GM21717 (cell line): ENCODE data around the gene RXFP1.
A peak's percentile ranks its signal among the peaks of the same experiment; 100 is the strongest.

ENCODE experiments used
- ATAC-seq: cut with Tn5 transposase; IDR thresholded peaks from one replicate; pipeline ENCODE4 v1.9.1; 2021; ENCODE audit warnings: mild to moderate bottlenecking, moderate library complexity; ENCODE audit not compliant: unreplicated experiment

The RXFP1 gene

GRCh38 chr4:158521484-158522088, at the start of gene RXFP1:
RXFP1 (plus strand) TSS chr4:158521882; CDS start chr4:158521977, 95 bp downstream.
- ATAC-seq, result no peak

- ATAC-seq, result no peak
Observed at GRCh38 chr4:158481811-158482210, 39.9 kb upstream of the RXFP1 start.

DNA sequence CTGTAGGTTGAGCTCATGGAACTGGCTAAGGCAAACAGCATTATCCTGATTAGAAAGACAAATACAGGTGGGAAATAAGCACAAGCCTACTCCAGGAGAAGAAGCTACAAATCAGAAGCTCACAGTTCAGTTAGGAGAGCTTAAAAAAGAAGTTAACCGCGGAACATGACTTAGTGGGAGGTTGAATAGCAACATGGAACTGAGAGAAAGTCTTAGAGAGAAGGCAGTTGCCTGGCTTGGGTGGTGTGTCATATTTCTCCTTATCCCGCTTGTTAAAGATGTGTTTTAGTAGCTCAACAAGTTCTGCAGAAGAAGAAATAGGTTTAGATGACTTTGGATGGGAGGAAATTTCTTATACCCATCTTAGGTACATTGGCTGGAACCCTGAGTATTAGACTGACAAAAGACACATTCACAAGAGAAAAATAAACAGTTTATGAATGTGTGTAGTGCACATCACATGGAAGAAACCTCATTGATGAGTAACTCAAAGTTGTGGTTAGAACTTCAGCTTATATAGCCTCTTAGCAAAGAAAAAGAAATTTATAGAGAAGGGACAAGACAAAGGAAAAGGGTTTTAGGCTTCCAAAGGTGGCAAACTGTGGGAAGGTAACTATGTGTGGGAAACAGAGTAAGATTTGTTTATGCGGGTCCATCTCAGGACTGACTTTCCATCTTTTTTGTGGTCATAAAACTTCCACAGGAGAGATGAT, 37.4 kb upstream of the RXFP1 start:
- ATAC-seq, result no peak

DNA sequence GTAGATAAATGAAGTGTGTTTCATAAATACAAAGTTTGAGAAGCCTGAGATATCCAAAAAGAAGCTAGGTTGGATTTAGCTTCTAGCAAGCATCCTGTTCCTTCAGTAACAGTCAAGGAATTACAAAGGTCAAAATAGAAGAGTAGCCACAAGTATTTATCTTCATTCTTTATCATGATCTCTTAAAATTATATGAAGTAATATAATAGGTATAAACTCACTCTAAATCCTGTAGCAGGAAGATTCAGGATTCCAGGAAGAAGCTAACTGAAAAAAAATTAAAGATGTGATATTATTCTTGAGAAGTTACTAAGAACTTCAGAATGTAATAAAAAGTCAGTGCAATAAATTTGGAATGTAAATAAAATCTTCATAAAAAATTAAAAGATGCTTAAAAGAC, 31.1 kb upstream of the RXFP1 start:
- ATAC-seq, result no peak

DNA sequence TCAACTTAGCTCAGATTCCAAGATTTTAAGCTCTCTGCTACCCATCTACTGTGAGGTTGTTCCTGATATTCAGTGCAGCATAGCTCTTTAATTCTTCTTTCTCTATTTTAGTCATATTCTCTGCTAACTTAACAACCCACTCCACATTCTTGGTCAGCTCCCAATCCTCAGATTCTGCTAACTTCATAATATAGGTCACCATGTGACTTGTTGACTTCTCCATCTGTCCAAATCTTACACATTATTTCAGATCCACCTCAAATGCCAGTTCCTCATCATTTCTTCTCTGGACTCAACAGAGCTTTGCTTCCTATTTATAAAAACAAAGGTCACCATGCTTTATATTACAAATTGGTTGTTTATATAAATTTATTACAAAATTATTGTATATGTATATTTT, 29.3 kb upstream of the RXFP1 start:
- no peak for ATAC-seq

DNA sequence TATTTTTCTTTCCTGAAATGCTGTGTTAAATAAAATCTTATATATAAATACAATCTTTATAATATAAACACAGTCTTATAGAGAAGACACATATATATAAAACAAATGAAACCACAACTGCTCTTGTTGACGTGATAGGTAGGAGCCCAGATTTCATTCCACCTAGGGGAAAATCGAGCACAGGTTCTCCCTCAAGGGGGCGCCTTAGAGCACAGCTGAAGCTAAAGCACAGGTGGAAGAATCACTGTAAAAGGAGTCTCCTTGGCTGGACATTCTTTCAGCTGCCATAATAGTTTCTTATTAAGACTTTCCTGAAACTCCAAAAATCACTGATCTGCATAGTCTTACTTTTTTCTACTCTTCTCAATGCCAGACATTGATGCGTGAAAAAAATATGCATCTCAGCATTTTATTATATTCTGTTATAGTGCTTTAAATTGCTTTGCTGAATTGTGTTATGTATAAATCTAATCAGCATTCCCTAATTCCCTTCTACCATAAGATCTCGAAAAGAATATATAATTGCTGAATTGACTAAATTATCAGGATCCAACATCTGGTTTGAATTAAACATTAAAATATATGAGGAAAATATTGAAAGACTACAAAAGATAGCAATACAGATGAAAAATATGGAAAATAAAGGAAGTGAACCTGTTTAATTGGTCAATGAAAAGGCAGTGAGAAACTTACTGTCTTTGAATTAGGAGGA, 25.5 kb upstream of the RXFP1 start:
- ATAC-seq, result no peak

- ATAC-seq, result no peak
Observed at GRCh38 chr4:158500054-158500453, 21.6 kb upstream of the RXFP1 start.

- ATAC-seq, result no peak
Observed at GRCh38 chr4:158513256-158513655, 8.4 kb upstream of the RXFP1 start.

- no peak for ATAC-seq
Observed at GRCh38 chr4:158519226-158519625, 2.5 kb upstream of the RXFP1 start.

DNA sequence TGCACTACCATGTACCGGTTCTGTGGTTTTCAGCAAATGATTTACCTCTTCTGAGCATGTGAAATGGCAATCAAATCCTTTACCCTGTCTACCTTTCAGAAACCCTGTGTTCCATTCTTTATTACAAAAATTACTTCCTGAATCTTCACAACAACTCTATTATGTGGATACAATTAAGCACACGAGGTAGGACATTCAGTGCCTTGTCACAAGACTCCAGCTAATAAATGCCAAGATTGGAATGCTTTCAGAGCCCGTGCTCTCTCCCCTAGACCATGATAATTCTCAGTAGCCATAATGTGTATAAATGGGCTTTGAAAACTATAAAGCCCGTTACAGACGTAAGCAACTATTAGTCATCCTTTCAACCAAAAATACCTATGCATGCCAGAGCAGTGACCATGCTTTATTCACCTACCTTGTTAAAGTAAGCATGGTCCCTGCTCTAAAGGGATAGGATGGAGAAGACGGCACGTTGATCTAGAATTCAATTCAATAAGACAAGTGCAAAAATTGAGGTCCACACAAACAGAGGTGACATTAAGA, 2.4 kb downstream of the RXFP1 start:
- ATAC-seq, result no peak

DNA sequence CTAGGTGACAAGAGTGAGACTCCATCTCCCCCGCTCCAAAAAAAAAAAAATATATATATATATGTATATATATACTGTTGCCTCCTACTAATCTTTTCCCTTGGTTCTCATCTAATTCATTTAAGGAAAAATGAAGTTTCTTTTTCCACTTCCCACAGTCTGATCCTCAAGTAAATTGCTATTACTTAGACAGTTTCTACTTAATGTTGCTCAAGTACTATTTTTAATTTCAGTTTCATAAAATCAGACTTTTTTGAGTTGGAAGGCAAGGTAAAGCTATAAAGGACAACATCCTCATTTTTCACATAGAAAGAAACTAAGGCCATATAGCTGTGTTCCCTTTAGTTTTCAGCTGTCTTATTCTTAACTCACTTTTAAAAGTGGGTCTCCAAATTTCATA, 5.8 kb downstream of the RXFP1 start:
- no peak for ATAC-seq

DNA sequence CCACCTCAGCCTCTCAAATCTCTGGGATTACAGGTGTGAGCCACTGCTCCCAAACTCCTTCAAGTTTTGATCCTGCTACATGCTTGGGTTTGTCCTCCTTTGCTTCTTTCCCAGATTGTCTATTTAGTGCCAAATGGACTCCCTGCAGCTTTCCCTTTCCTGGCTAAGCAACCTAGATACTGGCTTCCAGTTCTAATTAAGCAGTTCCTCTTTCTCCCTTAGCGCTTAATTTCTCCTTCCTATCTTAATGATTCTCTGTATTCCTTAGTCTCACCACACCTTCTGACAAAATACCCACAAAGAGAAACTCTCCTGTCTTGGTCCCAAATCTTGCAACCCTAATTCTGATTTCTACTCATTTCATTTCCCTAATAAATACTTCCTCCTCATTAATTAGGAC, 7.8 kb downstream of the RXFP1 start:
- no peak for ATAC-seq

GRCh38 chr4:158530381-158530780, 8.7 kb downstream of the RXFP1 start:
- ATAC-seq, result no peak

- ATAC-seq, result no peak
Observed at GRCh38 chr4:158530898-158531297, 9.2 kb downstream of the RXFP1 start.

GRCh38 chr4:158532556-158533231, 11.0 kb downstream of the RXFP1 start:
- ATAC-seq, result no peak

GRCh38 chr4:158534727-158535126, 13.0 kb downstream of the RXFP1 start:
- no peak for ATAC-seq

- peak; percentile 72 for ATAC-seq
Observed at GRCh38 chr4:158535130-158535614, 13.5 kb downstream of the RXFP1 start.

- ATAC-seq, result no peak
Observed at GRCh38 chr4:158536833-158537232, 15.2 kb downstream of the RXFP1 start.

GRCh38 chr4:158538176-158538575, 16.5 kb downstream of the RXFP1 start:
- ATAC-seq, result no peak

DNA sequence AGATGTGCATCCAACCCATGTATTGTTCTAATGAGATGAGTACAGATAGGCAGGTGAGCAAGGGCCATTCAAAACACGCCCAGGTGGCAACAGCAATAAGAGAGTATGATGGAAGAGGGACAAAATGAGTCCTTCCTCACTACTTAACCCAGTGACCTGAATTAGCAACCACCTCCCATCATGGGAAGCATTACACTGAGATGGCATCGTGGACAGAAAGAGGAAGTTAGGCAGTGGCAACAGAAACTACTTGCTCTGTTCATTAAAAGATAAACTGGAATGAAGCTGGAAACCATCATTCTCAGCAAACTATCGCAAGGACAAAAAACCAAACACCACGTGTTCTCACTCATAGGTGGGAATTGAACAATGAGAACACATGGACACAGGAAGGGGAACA, 17.2 kb downstream of the RXFP1 start:
- no peak for ATAC-seq
